GM18505 (cell line): ENCODE results near the gene RHOC.
A peak's percentile ranks its signal among the peaks of the same experiment; 100 is the strongest.

ENCODE experiments used
- ATAC-seq: cut with Tn5 transposase; IDR thresholded peaks from one replicate; pipeline ENCODE4 v1.9.1; 2021; ENCODE audit not compliant: unreplicated experiment
- POLR2A ChIP-seq: IDR thresholded peaks from 4 replicates; pipeline ENCODE4 v1.6.1; 2011; ENCODE audit warnings: borderline replicate concordance; ENCODE audit not compliant: insufficient read depth, insufficient read length; ENCODE audit errors: extremely low read depth

Gene RHOC

DNA sequence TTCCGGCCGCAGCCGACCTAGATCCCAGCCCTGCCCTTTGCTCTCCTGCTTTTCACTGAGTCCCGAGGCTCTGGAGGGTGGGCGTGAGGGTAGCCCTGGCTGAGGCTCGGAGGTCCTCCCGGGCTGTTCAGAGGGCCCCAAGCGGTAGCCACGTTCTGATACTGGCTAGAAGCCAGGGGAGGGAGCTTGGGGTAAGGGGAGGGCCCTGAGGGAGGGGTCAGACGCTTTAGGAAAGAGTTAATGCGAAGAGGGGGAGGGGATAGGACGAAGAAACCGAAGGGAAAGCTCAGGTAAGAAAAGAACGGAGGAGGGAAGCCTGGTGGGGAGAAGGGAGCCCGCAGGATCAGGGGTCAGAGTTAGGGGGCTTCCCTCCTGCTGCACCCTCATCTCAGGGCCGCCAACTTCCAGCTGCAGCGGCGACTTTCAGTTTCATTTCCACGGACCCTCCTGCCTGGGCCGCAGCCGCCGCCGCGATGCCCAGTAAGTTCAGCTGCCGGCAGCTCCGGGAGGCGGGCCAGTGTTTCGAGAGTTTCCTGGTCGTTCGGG, 32.4 kb downstream of the RHOC start, which contains the start of gene MOV10:
Gene MOV10 (plus strand): TSS at position 220 of the 546 bp plus-strand sequence. CDS start 254 bp downstream, at position 474.
- peak; percentile 55 for ATAC-seq
- peak; percentile 64 for TF ChIP-seq POLR2A

GRCh38 chr1:112673592-112674439, 33.1 kb downstream of the RHOC start:
- no peak for ATAC-seq
- no peak for TF ChIP-seq POLR2A

- no peak for ATAC-seq
Observed at GRCh38 chr1:112672842-112673241, 34.1 kb downstream of the RHOC start.

DNA sequence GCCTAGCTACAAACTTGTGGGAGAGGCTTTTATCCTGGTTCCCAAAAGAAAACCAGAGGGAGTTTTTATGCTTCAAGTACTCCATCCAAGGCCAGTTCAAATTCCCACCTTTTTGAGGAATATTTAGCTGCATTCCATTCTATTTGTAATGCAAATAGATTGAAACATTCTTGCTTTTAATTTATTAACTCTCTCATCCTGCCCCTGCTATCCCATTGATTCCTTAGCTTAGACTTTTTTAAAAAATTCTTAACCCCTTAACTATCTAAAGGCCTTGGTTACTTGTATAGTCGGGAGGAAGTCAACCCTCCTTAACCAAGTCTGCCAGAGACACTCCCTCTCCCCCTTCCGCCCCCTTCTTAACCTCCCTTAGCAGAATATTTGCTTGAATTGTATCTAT, 34.9 kb downstream of the RHOC start:
- ATAC-seq = no peak
- TF ChIP-seq POLR2A = no peak

More at GRCh38 chr1:112672842-112673241, 34.1 kb downstream of the RHOC start:
- no peak for TF ChIP-seq POLR2A

DNA sequence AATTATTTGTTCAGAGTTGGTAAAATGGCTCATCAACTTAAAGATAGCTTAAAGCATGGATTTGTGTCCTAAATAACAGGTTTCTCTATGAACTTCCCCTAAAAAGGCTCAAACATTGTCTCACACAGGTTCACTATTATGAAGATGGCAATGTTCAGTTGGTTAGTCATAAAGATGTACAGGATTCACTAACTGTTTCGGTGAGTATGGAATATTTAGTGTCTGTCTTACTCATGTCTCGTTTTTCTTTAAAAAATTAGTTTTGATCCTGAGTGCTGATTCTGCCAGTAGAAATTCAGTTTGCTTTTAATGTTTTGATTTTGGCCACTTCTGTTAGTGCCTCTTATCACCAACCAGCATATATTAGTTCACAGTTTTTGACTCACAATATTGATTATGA, 40.0 kb downstream of the RHOC start:
- TF ChIP-seq POLR2A = no peak
- ATAC-seq = no peak

DNA sequence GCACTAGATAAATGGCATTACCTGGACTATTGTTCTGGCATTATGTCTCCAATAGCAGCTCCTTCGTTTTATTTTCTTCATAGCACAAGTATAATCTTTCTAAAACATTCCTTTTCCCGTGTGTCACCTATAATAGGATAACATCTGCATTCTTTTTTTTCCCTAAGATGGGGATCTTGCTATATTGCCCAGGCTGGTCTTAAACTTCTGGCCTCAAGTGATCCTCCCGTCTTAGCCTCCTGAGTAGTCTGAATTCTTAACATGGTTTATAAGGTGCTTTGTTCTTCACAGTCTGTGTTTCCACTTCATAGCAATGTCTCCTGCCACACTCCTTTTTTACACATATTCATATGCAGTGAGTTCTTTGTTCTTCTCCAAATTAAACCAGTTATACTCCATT, 41.1 kb downstream of the RHOC start:
- peak; percentile 18 for TF ChIP-seq POLR2A

DNA sequence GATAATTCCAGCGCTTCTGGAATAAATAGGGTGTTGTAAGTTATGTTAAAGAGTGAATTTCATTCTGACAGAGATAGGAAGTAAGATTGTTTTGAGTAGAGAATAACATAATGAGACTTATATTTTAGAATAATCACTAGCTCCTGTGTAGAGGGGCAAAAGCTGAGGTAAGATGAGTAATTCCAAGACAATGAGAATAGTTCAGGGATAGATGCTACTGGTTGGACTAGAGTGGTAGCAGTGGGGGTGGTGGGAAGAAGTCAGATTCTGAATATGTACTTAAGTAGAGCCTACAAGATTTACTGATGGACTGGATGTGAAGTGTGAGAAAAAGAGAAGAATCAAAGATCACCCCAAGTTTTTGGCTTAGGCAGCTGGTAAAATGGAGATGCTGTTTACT, 55.7 kb downstream of the RHOC start:
- no peak for TF ChIP-seq POLR2A
- no peak for ATAC-seq

More for the DNA sequence above, 41.1 kb downstream of the RHOC start:
- no peak for ATAC-seq
